NCI-H1436 (cell line): ENCODE data around the gene SOAT2.

ENCODE experiments used
- DNase-seq: peaks from one replicate; lab custom pipeline; 2025; lab: John Stamatoyannopoulos, UW

The SOAT2 gene

GRCh38 chr12:53065470-53065869, 37.8 kb upstream of the SOAT2 start:
- no peak for DNase-seq

DNA sequence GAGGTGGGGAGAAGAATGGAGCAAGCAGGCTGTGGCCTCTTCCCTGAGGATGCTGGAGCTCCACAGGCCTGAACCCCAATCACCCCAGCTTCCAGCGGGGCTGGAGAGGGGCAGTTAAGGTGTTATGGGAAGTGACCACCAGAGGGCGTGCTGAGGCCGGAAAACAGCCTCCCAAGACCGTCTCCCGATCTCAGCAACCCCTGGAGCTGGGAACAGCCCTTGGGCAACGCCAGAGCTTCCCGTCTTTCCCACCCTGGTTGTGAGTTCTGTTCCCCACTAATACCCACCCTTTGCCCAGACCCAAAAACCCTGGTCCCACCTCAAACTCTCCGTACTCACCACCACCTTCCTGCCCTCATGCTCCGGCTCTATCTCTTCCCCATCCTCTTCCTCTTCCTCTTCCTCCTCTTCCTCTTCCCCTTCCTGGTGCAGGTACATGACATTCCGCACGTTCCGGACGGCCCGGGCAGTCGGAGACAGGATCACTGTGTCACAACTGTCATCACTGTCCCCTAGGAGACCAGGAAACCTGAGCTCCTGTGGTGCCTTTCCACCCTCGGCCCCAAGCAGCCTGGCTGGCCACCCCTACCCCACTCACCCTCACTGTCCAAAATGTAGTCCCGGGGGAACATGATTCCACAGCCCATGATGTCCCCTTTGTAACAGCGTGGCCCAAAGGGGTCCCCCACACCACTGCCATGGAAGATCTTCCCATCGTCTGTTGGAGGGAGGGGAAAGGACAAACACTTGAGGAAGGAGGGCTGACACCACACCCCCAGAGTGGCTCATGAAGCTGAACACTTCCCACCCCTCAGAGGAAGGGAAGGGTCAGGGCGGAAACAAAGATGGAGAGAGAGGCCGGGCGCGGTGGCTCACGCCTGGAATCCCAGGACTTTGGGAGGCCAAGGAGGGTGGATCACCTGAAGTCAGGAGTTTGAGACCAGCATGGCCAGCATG, 37.0 kb upstream of the SOAT2 start:
- DNase-seq: peak; percentile 49

DNA sequence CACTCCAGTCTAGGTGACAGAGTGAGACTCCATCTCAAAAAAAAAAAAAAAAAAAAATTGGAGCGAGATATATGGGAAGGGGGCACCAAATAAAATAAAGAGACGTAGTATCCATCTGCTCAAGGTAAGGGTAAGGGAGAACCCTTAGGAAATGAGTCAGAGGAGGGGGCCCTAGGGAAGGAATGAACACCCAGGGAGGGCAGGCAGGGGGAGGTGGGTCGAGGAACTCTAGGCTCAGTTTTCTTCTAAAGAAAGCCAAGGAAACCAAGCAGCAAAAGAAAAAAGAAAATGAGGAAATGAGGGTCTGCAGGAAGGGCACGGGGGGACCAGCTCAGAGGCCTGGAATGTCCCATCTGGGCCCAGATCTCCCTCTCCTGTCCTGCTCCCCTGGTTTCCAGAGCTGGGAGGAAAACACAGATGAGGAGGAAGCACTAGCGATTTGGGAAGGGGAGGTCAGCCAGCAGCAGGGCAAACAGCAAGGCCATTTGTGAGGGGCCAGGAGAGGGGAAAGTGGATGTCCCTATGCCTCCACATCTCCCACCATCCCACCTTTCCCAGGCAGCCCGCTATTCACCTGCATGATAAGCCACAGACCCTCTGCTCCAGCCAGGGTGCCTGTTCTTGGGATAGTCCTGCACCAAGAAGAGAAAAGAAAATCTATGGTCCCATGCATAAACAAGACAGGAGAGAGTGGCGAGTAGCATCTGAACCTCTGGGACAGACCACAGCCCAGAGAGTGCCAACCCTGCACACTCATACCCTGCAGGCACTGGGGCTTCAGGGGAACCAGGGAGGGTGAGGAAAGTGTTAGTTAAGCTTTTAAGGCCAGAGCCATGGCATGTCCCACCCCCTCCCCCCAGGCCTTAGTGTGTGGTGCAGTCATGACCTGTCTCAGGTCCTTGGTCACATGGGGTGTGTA, 36.0 kb upstream of the SOAT2 start:
- DNase-seq: no peak

DNA sequence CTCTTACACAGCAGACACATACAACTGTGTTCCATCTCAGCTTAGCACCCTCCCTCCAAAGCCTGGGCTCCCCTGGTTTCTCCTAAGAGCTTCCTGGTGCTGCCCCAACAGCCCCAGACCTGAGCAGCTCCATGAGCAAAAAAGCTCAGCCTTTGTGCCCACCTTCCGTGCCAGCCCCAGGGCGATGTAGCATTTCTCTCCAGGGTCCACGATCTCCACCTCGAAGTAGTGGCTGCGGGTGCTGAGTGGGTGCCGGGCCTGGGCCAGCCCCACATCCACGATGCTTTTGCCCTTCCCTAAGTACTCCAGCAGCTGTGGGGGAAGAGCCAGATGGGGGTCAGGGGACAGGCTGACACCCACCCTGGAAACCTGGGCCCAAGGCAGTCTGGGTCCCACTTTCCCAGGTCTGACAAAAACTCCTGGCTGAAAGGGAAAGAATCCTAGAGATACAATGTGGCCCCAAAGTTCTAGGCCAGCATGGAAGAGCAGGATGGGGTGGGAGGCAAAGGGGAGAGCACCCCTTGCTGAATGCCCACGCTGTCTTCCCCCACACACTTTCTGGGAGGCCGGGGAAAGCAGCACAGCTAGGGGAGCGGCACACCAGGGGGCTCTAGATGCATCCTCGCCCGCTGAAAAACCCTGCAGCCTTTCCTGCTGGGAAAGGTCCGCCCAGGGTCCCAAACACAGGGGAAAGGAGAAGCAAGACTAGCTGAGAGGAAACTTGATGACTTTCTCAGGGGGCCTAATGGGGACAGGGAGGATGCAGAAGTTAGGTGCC, 35.1 kb upstream of the SOAT2 start:
- DNase-seq: no peak

DNA sequence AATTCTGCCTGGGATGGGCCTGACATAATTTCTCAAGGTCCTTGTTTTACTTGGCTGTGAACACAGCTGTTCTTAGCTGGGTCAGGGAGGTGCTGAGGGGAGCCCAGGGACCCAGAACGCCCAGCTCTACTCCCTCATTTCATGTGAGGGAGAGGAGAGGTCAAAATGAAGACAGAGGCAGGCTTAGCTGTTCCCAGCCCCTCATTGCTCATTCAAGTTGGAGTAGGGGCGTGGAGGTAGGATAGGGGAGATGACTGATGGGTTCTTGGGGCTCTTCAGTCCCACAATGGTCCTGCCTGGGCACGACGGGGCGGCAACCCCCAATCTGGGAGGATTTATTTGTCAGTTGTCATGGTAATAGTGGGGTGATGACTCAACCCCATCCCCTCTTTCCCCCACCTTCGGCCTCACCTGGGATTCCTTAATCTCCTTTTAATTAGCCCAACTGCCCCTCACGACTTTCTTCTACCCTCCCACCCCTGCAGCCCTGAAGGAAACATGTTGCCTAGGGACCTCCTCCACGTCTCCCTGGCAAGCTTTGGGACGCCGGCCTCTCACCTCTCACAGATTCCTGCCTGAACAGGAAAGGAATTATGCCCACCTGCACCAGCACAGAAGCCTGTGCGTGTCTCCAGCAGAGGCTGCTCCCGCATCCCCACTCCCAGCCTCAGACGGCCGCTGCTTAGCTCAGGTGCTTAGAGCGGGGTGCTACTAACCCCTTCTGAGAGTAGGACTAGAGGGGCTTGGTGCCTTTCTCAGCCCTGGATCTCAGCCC, 34.3 kb upstream of the SOAT2 start:
- DNase-seq: no peak

DNA sequence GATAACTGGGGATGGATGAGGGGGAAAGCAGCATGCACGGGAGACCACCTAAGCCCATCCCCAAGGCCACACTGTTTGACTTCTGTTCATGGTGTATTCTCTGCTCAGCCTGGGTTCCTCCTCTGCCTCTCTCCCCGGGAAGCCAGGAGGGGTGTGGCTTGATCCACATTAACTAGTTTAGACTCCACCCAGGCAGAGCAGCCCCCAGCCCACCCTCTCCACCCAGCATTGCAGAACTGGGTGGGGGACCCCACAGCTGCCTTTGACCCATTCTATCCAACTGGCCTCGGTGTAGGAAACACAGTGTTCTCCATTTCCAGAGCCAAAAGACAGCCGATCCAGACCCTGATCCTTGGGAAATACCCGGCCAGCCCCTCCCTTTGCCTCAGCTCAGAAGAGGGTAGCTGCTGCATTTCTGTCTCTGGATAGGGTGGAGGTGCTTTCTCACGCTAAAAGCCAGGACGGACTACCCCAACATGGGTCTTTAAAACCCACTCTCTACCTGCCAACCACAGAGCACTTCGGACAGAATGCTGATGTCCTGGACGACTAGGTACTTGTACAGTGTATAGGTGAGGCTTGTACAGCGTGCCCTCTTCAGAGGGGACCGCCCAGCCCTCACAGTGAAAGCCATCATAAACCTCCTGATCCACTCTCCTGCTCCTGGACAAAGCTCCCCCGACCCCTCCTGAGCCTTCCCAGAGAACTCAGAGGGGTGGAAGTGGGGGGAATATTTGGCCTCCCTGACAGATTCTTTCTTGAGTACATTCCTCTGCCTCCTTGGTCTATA, 33.5 kb upstream of the SOAT2 start:
- no peak for DNase-seq

DNA sequence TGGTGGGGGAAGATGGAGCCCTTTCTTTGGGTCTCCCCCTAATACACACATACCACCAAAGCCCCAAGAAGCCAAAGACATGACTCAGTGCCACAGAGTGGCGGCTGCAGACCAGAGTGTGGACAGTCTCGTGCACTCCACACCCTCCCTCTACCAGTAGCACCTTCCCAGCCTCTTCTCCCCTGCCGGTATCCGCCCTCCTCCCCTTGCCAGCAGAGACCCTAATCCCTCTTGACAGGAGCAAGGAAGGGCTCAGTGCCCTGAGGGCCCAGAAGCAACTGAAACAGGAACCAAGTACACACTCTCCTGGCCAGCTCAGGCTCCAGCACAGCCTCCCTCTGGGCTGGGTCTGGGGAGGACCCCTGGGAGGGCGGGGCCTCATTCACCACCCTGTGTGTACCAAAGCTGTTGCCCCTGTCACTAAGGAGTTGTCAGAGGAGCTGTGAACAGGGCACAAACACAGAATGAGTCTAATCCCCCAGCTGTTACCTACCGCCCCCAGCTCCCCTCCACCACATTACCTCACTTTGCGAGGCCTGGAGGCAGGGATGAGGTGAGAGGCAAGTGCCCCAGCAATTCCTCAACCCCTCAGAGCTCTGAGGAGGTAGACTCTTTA, 32.3 kb upstream of the SOAT2 start:
- DNase-seq: no peak

DNA sequence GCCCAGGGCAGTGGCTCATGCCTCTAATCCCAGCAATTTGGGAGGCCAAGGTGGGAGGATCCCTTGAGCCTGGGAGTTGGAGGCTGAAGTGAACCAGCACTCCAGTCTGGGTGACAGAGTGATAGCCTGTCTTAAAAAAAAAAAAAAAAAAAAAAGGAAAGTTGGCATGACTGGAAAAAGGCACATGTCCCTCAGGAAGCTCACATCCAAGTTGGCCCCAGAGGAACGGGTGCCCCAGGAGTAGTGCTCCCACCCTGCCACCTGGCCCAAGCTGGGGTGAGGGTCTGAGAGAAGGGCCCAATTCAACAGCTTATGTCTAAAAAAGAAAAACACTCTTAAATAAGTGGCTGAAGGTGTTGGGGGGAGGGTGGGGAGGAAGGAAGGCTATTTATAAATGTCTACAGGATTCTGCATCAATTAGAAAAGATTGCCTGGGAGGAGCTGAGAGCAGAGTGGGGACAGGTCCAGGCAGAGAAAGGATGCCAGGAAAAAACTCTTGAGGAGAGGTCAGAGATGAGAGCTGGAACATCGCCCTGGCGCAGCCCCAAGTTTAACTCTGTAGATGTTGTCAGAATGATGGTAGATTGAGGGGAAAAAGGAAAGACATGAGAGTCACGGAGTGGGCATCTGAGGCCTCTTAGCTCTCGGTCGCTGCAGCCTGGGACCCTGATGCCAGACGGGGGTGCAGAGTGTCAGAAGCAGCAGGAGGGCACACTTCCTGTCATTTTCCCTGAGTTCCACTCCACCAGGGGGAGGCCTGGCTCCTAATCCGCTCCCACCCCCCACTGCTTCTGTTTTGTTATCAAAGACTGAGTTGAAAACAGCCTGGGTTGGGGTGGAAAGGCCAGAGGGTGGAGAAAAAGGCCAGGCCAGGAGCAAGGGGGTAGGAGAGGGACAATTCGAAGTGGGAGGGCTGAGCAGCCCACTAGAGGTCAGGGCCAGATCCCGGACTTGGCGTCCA, 31.4 kb upstream of the SOAT2 start:
- DNase-seq: no peak

DNA sequence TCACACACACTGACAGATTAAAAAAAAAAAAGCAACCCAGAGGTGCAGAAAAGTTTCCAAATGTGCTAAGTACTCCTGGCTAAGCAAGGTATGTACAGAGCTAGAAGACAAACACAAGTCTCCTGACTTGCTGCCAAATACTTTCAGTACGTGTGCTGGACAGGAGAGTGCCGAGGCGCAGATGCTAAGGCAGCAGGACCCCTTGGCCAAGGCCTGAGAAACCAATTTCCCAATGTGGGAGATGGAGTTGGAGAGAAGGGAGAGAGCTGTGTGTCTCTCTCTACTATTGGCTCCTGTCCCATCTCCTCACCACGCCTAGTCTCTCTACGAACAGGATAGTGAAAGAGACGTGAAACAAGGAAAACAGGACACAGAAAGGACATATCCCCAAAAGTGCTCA, 29.4 kb upstream of the SOAT2 start:
- DNase-seq: no peak

GRCh38 chr12:53074283-53074998, 28.8 kb upstream of the SOAT2 start:
- DNase-seq: no peak

DNA sequence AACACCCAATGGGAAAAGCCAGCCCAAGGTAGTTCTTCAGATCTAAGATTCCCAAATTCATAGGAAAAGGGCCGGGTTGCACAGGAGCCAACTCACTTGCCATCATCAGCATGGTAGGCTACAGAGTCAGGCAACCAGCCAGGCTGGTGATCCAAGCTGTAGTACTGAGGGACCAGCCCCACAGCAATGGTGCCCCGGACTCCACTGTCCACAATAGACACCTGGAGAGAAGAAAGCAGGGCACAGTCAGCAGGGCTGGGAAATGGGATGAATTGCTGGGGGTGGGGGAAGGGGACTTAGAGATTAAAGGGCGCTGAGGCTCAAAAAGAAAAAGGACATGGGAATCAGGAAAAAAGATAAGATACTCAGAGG, 28.3 kb upstream of the SOAT2 start:
- no peak for DNase-seq

GRCh38 chr12:53076461-53076860, 26.8 kb upstream of the SOAT2 start:
- DNase-seq: no peak

- DNase-seq: no peak
Measured at GRCh38 chr12:53077030-53077429, 26.3 kb upstream of the SOAT2 start.

GRCh38 chr12:53078425-53079225, 24.7 kb upstream of the SOAT2 start:
- DNase-seq: no peak

DNA sequence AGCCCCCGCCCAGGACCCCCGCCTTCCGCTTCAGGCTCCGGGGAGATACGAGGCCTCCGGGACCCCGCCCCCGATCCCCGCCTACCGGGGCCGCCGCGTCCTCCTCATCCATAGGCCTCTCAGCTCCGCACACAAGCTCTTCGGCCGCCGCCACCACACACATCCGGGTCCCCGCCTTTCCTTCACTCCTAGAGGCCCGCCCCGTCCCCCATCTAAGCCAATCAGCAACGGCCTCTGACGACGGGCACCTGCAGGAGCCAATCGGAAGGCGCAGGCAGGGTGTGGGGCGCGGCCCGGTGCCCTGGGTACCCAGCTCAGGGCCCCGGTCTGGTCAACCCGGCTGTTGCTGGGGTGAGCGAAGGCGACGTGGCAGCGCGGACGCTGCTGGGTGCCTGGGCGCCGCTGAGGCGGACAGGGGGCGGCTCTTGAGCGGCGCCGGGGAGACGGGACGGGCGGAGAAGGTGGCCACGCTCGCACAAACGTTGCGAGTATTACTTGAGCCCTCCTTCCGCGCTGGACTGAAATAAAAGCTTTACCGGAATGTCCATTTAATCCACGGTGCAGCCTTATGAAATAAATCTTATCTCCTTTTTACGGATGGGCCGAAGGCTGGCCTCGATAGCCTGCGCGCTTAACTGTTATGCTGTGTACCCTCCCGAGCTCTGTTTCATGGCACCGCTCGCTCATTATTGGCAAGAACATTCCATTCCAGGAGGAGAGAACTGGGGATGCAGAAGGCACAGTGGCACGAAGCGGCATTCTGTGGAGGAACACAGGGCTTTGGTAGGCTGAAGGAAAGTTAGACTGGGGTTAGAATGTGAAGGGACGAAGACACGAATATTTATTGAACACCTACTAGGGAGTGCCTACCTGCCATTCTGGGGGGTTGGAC, 23.8 kb upstream of the SOAT2 start, which contains the start of gene SPRYD3:
SPRYD3 (minus strand) TSS at position 165 of the 892 bp plus-strand sequence; CDS start at position 108, 57 bp downstream.
- peak; percentile 93 for DNase-seq

DNA sequence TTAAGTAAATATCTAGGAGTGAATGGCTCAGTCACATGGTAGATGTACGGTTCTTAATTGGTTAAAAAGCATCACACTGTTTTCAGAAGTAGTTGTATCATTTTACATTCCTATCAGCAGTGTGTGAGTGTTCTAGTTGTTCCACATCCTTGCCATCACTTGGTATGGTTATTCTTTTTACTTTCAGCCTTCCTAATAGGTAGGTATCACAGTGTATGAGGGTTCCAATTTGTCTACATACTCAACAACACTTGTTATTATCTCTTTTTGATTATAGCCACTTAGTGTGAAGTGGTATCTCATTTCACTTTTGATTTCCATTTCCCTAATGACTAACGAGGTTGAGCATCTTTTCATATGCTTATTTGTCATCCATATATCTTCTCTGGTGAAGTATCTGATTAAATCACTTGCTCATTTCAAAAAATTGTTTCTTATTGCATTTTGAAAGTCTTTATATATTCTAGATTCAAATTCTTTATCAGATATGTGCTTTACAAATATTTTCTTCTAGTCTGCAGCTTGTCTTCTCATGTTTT, 20.6 kb upstream of the SOAT2 start:
- no peak for DNase-seq
